HepG2 (cell line): ENCODE results near the gene FMN2. TPM values are rescaled to one million over a fixed set of nuclear protein-coding genes. Genes with fewer than 3 reads are reported as not detected.

Source experiments
- BCL3 ChIP-seq: sonication (generic); formaldehyde crosslinking; IDR thresholded peaks from 2 replicates; pipeline ENCODE4 v1.5.1; 2020; ENCODE audit warnings: mild to moderate bottlenecking, missing genetic modification reagents, moderate library complexity
- FOXO1 ChIP-seq: sonication (generic); formaldehyde crosslinking; IDR thresholded peaks from 2 replicates; pipeline ENCODE4 v1.4.0; 2020; ENCODE audit warnings: missing genetic modification reagents
- HOMEZ ChIP-seq: IDR thresholded peaks from 2 replicates; pipeline ENCODE4 v1.6.1; 2016; ENCODE audit warnings: low read depth
- KMT2A ChIP-seq: sonication (generic); formaldehyde crosslinking; IDR thresholded peaks from 2 replicates; pipeline ENCODE4 v1.4.0; 2020; ENCODE audit warnings: missing genetic modification reagents
- MXI1 ChIP-seq: IDR thresholded peaks from 3 replicates; pipeline ENCODE4 v1.6.1; 2012; ENCODE audit warnings: low read depth, low read length, inconsistent platforms, borderline replicate concordance
- NFE2L2 ChIP-seq: fragments of 150-350 bp; IDR thresholded peaks from 2 replicates; pipeline ENCODE4 v1.6.1; 2014; ENCODE audit warnings: low read length
- PRDM4 ChIP-seq: sonication (generic); formaldehyde crosslinking; IDR thresholded peaks from 2 replicates; pipeline ENCODE4 v1.9.0; 2021; ENCODE audit warnings: missing genetic modification reagents, borderline replicate concordance
- TFDP1 ChIP-seq: IDR thresholded peaks from 2 replicates; pipeline ENCODE4 v1.6.1; 2016; ENCODE audit warnings: missing compliant biosample characterization, missing genetic modification reagents, borderline replicate concordance
- ZNF337 ChIP-seq: sonication (generic); formaldehyde crosslinking; IDR thresholded peaks from 2 replicates; pipeline ENCODE4 v1.5.1; 2020; ENCODE audit warnings: missing genetic modification reagents, low read depth, mild to moderate bottlenecking, borderline replicate concordance
- polyA plus RNA-seq, 8 experiments: library from polyadenylated mRNA; depleted of rRNA in 3 of 8; stranded (reverse) in 7 of 8; unstranded in 1 of 8; fragments of >200 nt; fragmentation: Illumina TruSeq in 4 of 8; extraction: Trizol in 4 of 8; gene quantifications; 2 replicates each; pipeline versions ENCODE4 v1.2.1 to v1.2.3, GENCODE V29; 2011 to 2016; ENCODE audit warnings: low read depth in 4 of 8, missing spikeins in 1 of 8, mixed read lengths in 1 of 8; ENCODE audit not compliant: insufficient read depth in 1 of 8
- total RNA-seq, 5 experiments: library from RNA; depleted of rRNA; stranded (reverse); fragments of >200 nt; fragmentation: Illumina TruSeq; extraction: Trizol; gene quantifications; 2 replicates each; pipeline ENCODE4 v1.2.3, GENCODE V29; 2016; ENCODE audit warnings: low read depth in 1 of 5

The FMN2 gene
- total and polyA plus RNA-seq, 2 of the 13 experiments (the other 11 are each of a cell fraction or from before 2014, with no cell fraction given) = not detected

- TF ChIP-seq NFE2L2 = peak; percentile 92
- no peak for TF ChIP-seq TFDP1 (CRISPR knock-in tag)
- no peak for TF ChIP-seq PRDM4
- no peak for TF ChIP-seq ZNF337
- no peak for TF ChIP-seq KMT2A (CRISPR knock-in tag)
- TF ChIP-seq HOMEZ (CRISPR knock-in tag) = no peak
- TF ChIP-seq FOXO1 (CRISPR knock-in tag) = no peak
- TF ChIP-seq MXI1 = no peak
- no peak for TF ChIP-seq BCL3
Observed at GRCh38 chr1:240499012-240499411, 407.3 kb downstream of the FMN2 start (continued).
